ENCODE measurements around the gene GPSM3. TPM values are rescaled to one million over a fixed set of nuclear protein-coding genes. Genes with fewer than 3 reads are reported as not detected.

The GPSM3 gene
- total and polyA plus RNA-seq, 2 of the 13 experiments (the other 11 are each of a cell fraction or from before 2014, with no cell fraction given) = 0.18 to 6.2 TPM

GRCh38 chr6:32177788-32178546, 14.5 kb downstream of the GPSM3 start, which contains the start of gene RNF5 (continued):
- TF ChIP-seq THAP9 (CRISPR knock-in tag; IDR thresholded peaks at IDR 0.05; ENCODE audit: borderline replicate concordance) (peak; percentile 68), PCBP2 (optimal IDR thresholded peaks at IDR 0.05; ENCODE audit: low read depth, low read length, poor library complexity, severe bottlenecking) (no peak), ZNF503 (CRISPR knock-in tag; IDR thresholded peaks at IDR 0.05) (no peak), HIVEP1 (CRISPR knock-in tag; IDR thresholded peaks at IDR 0.05) (no peak), ZNF800 (CRISPR knock-in tag; IDR thresholded peaks at IDR 0.05) (no peak), BRCA1 (CRISPR knock-in tag; IDR thresholded peaks at IDR 0.05) (no peak), POLR2G (IDR thresholded peaks at IDR 0.05; ENCODE audit: low read depth, low read length) (no peak; the same call in 1 of the 2 replicates), ZMYM2 (CRISPR knock-in tag; IDR thresholded peaks at IDR 0.05) (no peak), RCOR2 (CRISPR knock-in tag; IDR thresholded peaks at IDR 0.05) (no peak), AHR (CRISPR knock-in tag; IDR thresholded peaks at IDR 0.05) (no peak), SNAI1 (CRISPR knock-in tag; IDR thresholded peaks at IDR 0.05; ENCODE audit: borderline replicate concordance) (no peak), SIN3A (IDR thresholded peaks at IDR 0.05; ENCODE audit: borderline replicate concordance, low read depth, low read length) (peak; percentile 75; the same call in 1 of the 2 replicates), SPEN (CRISPR knock-in tag; IDR thresholded peaks at IDR 0.05; ENCODE audit: low read depth) (peak; percentile 38; the same call in 1 of the 2 replicates), GATAD2A (CRISPR knock-in tag; IDR thresholded peaks at IDR 0.05) (no peak; the same call in 1 of the 2 replicates), ZNF296 (CRISPR knock-in tag; conservative IDR thresholded peaks at IDR 0.05) (no peak), ZNF230 (CRISPR knock-in tag; IDR thresholded peaks at IDR 0.05) (no peak)
- TF ChIP-seq, protein P1, sequence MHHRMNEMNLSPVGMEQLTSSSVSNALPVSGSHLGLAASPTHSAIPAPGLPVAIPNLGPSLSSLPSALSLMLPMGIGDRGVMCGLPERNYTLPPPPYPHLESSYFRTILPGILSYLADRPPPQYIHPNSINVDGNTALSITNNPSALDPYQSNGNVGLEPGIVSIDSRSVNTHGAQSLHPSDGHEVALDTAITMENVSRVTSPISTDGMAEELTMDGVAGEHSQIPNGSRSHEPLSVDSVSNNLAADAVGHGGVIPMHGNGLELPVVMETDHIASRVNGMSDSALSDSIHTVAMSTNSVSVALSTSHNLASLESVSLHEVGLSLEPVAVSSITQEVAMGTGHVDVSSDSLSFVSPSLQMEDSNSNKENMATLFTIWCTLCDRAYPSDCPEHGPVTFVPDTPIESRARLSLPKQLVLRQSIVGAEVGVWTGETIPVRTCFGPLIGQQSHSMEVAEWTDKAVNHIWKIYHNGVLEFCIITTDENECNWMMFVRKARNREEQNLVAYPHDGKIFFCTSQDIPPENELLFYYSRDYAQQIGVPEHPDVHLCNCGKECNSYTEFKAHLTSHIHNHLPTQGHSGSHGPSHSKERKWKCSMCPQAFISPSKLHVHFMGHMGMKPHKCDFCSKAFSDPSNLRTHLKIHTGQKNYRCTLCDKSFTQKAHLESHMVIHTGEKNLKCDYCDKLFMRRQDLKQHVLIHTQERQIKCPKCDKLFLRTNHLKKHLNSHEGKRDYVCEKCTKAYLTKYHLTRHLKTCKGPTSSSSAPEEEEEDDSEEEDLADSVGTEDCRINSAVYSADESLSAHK (CRISPR knock-in tag; IDR thresholded peaks at IDR 0.05; ENCODE audit: borderline replicate concordance) = no peak
- TF ChIP-seq, protein P2, sequence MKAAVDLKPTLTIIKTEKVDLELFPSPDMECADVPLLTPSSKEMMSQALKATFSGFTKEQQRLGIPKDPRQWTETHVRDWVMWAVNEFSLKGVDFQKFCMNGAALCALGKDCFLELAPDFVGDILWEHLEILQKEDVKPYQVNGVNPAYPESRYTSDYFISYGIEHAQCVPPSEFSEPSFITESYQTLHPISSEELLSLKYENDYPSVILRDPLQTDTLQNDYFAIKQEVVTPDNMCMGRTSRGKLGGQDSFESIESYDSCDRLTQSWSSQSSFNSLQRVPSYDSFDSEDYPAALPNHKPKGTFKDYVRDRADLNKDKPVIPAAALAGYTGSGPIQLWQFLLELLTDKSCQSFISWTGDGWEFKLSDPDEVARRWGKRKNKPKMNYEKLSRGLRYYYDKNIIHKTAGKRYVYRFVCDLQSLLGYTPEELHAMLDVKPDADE (CRISPR knock-in tag; IDR thresholded peaks at IDR 0.05) = no peak
